Upper lobe of right lung (tissue), 1 donor: ENCODE results near the gene PKD1L1. TPM values are rescaled to one million over a fixed set of nuclear protein-coding genes. Genes with fewer than 3 reads are reported as not detected.
"Not testable (repeated sequence)": the region's sequence is repeated elsewhere in the genome, so short reads cannot be mapped to it uniquely, and the experiment has no call there.

Source experiments
- ATAC-seq: fragments of 200-7000 bp; cut with Tn5 transposase; one replicate; pipeline ENCODE4 v1.9.1; 2020; ENCODE audit warnings: mild to moderate bottlenecking, moderate library complexity
- DNase-seq: peaks from one replicate; pipeline ENCODE4 v3.0.0-alpha.2; 2020
- H3K27ac ChIP-seq: fragments of 200-600 bp; one replicate; pipeline ENCODE4 v1.8.0; 2022
- H3K27me3 ChIP-seq: fragments of 200-600 bp; one replicate; pipeline ENCODE4 v1.8.0; 2022; ENCODE audit warnings: mild to moderate bottlenecking
- H3K36me3 ChIP-seq: fragments of 200-600 bp; one replicate; pipeline ENCODE4 v1.8.0; 2022
- H3K4me1 ChIP-seq: fragments of 200-600 bp; one replicate; pipeline ENCODE4 v1.8.0; 2022
- H3K4me3 ChIP-seq: fragments of 200-600 bp; one replicate; pipeline ENCODE4 v1.8.0; 2022; ENCODE audit warnings: mild to moderate bottlenecking
- H3K9me3 ChIP-seq: fragments of 200-600 bp; one replicate; pipeline ENCODE4 v1.8.0; 2022
- CTCF ChIP-seq: fragments of 200-600 bp; IDR thresholded peaks from one replicate; pipeline ENCODE4 v1.8.0; 2022; ENCODE audit warnings: antibody characterized with exemption
- intact Hi-C: fragments of 100-400 bp; cut with DNase I; formaldehyde crosslinking; loops from one replicate; pipeline ENCODE4 v1.11.0; 2022
- total RNA-seq: library from RNA; stranded (reverse); fragmentation: NEBNext Ultra II Directional; extraction: Animal tissue kit (Norgen Biotek cat#: 25700); gene quantifications from one replicate; pipeline ENCODE4 v1.2.1, GENCODE V29; 2021
- donor health status: DM: no; HTN: yes; CAD: no; lungs with severe emphysema.

Gene PKD1L1
- total RNA-seq, 1 donor from 2014 or later = 1.0 TPM

- ATAC-seq = peak; percentile 37
- Histone ChIP-seq H3K27me3 (no peaks in the 10 kb centered on the region), H3K4me3 (no peak overlapping the region), H3K9me3 (no peaks in the 10 kb centered on the region), H3K4me1 (peaks cover 4% of the 10 kb centered on the region), H3K27ac (peak overlapping the region; percentile 77), H3K36me3 (no peaks in the 10 kb centered on the region)
- intact Hi-C loops = no loop called here
- no peak for TF ChIP-seq CTCF
- DNase-seq = no peak
Measured at GRCh38 chr7:47758546-47758945, 189.7 kb downstream of the PKD1L1 start.

- Histone ChIP-seq H3K27ac (peak overlapping the region; percentile 77), H3K4me3 (no peak overlapping the region), H3K36me3 (no peaks in the 10 kb centered on the region), H3K9me3 (no peaks in the 10 kb centered on the region), H3K27me3 (no peaks in the 10 kb centered on the region), H3K4me1 (peaks cover 4% of the 10 kb centered on the region)
- no peak for TF ChIP-seq CTCF
- peak; percentile 88 for ATAC-seq
- intact Hi-C loops = no loop called here
- DNase-seq = peak; percentile 78
Measured at GRCh38 chr7:47757921-47758411, 190.3 kb downstream of the PKD1L1 start.

GRCh38 chr7:47756636-47757035 is 191.6 kb downstream of the PKD1L1 start:
- H3K27ac ChIP-seq = no peak overlapping the region
- ATAC-seq = no peak
- H3K9me3 ChIP-seq = no peaks in the 10 kb centered on the region
- H3K36me3 ChIP-seq = no peaks in the 10 kb centered on the region
- intact Hi-C loops = no loop called here
- H3K4me3 ChIP-seq = no peak overlapping the region
- H3K27me3 ChIP-seq = no peaks in the 10 kb centered on the region
- no peak for TF ChIP-seq CTCF
- DNase-seq = no peak
- peaks cover 4% of the 10 kb centered on the region for H3K4me1 ChIP-seq

GRCh38 chr7:47755248-47755647 is 193.0 kb downstream of the PKD1L1 start:
- H3K27me3 ChIP-seq = no peaks in the 10 kb centered on the region
- no peaks in the 10 kb centered on the region for H3K9me3 ChIP-seq
- H3K36me3 ChIP-seq = no peaks in the 10 kb centered on the region
- H3K4me3 ChIP-seq = no peak overlapping the region
- DNase-seq (no peak), ATAC-seq (no peak)
- no peak for TF ChIP-seq CTCF
- H3K4me1 ChIP-seq = peaks cover 4% of the 10 kb centered on the region
- H3K27ac ChIP-seq = no peak overlapping the region
- intact Hi-C loops = no loop called here

GRCh38 chr7:47751724-47752123 is 196.5 kb downstream of the PKD1L1 start:
- DNase-seq, H3K36me3 ChIP-seq, ATAC-seq, H3K4me3 ChIP-seq, H3K4me1 ChIP-seq, intact Hi-C loops, H3K27me3 ChIP-seq, H3K9me3 ChIP-seq, H3K27ac ChIP-seq: not testable (repeated sequence)

- TF ChIP-seq CTCF = no peak
- H3K36me3 ChIP-seq = no peaks in the 10 kb centered on the region
- H3K4me1 ChIP-seq = no peaks in the 10 kb centered on the region
- H3K4me3 ChIP-seq = no peak overlapping the region
- intact Hi-C loops = no loop called here
- no peak for DNase-seq
- no peak overlapping the region for H3K27ac ChIP-seq
- ATAC-seq = no peak
- H3K27me3 ChIP-seq = no peaks in the 10 kb centered on the region
- no peaks in the 10 kb centered on the region for H3K9me3 ChIP-seq
Measured at GRCh38 chr7:47751043-47751442, 197.2 kb downstream of the PKD1L1 start.
